Brain microvascular endothelial cell (primary cell): ENCODE data around the gene LIMA1.
"Not testable (repeated sequence)": the region's sequence is repeated elsewhere in the genome, so short reads cannot be mapped to it uniquely, and the experiment has no call there.

ENCODE experiments used
- DNase-seq: peaks from one replicate; pipeline ENCODE4 v3.0.0-alpha.2; 2020
- H3K27ac ChIP-seq: fragments of 250-450 bp; sonication (Bioruptor Pico); 2 replicates; pipeline ENCODE4 v1.5.1; 2020; ENCODE audit warnings: mild to moderate bottlenecking, moderate library complexity
- H3K27me3 ChIP-seq: fragments of 250-450 bp; sonication (Bioruptor Pico); replicated peaks from 2 replicates; pipeline ENCODE4 v1.5.1; 2020; ENCODE audit warnings: mild to moderate bottlenecking
- H3K36me3 ChIP-seq: fragments of 250-450 bp; sonication (Bioruptor Pico); replicated peaks from 2 replicates; pipeline ENCODE4 v1.5.1; 2020; ENCODE audit warnings: mild to moderate bottlenecking
- H3K4me3 ChIP-seq: 2 replicates; pipeline ENCODE4 v1.5.1; 2011; ENCODE audit warnings: low read depth, mild to moderate bottlenecking, control low read depth, low read length, moderate library complexity
- CTCF ChIP-seq: IDR thresholded peaks from 2 replicates; pipeline ENCODE4 v1.5.1; 2011; ENCODE audit warnings: low read depth, mild to moderate bottlenecking, moderate library complexity, low read length, control low read depth, inconsistent platforms; ENCODE audit errors: missing control alignments
- in situ Hi-C: cut with HindIII; loops from 2 replicates; pipeline ENCODE4 v1.10.0; 2017; ENCODE audit warnings: low sequenced_read_pairs, low pct_ligation_motif_present

LIMA1 gene

GRCh38 chr12:50224026-50224692, 59.2 kb downstream of the LIMA1 start:
- no peak overlapping the region for H3K4me3 ChIP-seq
- peaks cover 3% of the 10 kb centered on the region for H3K36me3 ChIP-seq
- in situ Hi-C loops: no loop called here
- H3K27me3 ChIP-seq: no peaks in the 10 kb centered on the region
- DNase-seq: peak; percentile 24
- no peak overlapping the region for H3K27ac ChIP-seq
- TF ChIP-seq CTCF: no peak

GRCh38 chr12:50222275-50222783, 61.0 kb downstream of the LIMA1 start:
- peak overlapping the region; percentile 82 for H3K27ac ChIP-seq
- peak; percentile 61 for TF ChIP-seq CTCF
- no peaks in the 10 kb centered on the region for H3K27me3 ChIP-seq
- in situ Hi-C loops: no loop called here
- peak overlapping the region; percentile 82 for H3K4me3 ChIP-seq
- DNase-seq: peak; percentile 87
- H3K36me3 ChIP-seq: peaks cover 15% of the 10 kb centered on the region

GRCh38 chr12:50221228-50222008, 61.9 kb downstream of the LIMA1 start:
- in situ Hi-C loops: no loop called here
- Histone ChIP-seq H3K27me3 (no peaks in the 10 kb centered on the region), H3K36me3 (peaks cover 19% of the 10 kb centered on the region), H3K27ac (peak overlapping the region; percentile 82), H3K4me3 (peak overlapping the region; percentile 82)
- DNase-seq: peak; percentile 58
- TF ChIP-seq CTCF: no peak

GRCh38 chr12:50220363-50220995, 62.8 kb downstream of the LIMA1 start:
- in situ Hi-C loops: no loop called here
- Histone ChIP-seq H3K27me3 (no peaks in the 10 kb centered on the region), H3K4me3 (peak overlapping the region; percentile 82), H3K27ac (peak overlapping the region; percentile 82), H3K36me3 (peaks cover 22% of the 10 kb centered on the region)
- no peak for TF ChIP-seq CTCF
- DNase-seq: peak; percentile 50

- H3K36me3 ChIP-seq: peaks cover 23% of the 10 kb centered on the region
- DNase-seq: no peak
- in situ Hi-C loops: no loop called here
- peak overlapping the region; percentile 82 for H3K4me3 ChIP-seq
- TF ChIP-seq CTCF: no peak
- H3K27ac ChIP-seq: peak overlapping the region; percentile 82
- no peaks in the 10 kb centered on the region for H3K27me3 ChIP-seq
Observed at GRCh38 chr12:50219544-50219943, 63.8 kb downstream of the LIMA1 start.

GRCh38 chr12:50219001-50219400, 64.3 kb downstream of the LIMA1 start:
- H3K36me3 ChIP-seq: peaks cover 25% of the 10 kb centered on the region
- H3K4me3 ChIP-seq, DNase-seq, H3K27me3 ChIP-seq, H3K27ac ChIP-seq, in situ Hi-C loops: not testable (repeated sequence)
